Left lobe of liver (tissue), 2 donors: ENCODE results near the gene TMEM132A. TPM values are rescaled to one million over a fixed set of nuclear protein-coding genes. Genes with fewer than 3 reads are reported as not detected.
"Not testable (repeated sequence)": the region's sequence is repeated elsewhere in the genome, so short reads cannot be mapped to it uniquely, and the experiment has no call there.

Source experiments
- ATAC-seq: fragments of 200-7000 bp; cut with Tn5 transposase; one replicate; pipeline ENCODE4 v1.9.1; 2020; ENCODE audit warnings: mild to moderate bottlenecking, moderate library complexity
- DNase-seq: peaks from one replicate; pipeline ENCODE4 v3.0.0-alpha.2; 2020; ENCODE audit warnings: low spot score
- total RNA-seq: library from RNA; stranded (reverse); gene quantifications from one replicate; pipeline ENCODE4 v1.2.1, GENCODE V29; 2021
- donor health status: DM: no; HTN: no; CAD: no; lungs with moderate emphysema.
- donor health status: DM: no; HTN: yes; CAD: no.

The TMEM132A gene
- total RNA-seq, 1 donor from 2014 or later = 2.1 TPM

- ATAC-seq (peak; percentile 63), DNase-seq (no peak)
Measured at GRCh38 chr11:60905551-60906113, 18.6 kb upstream of the TMEM132A start.

- ATAC-seq (peak; percentile 95), DNase-seq (peak; percentile 98)
Measured at GRCh38 chr11:60906132-60906972, 17.9 kb upstream of the TMEM132A start, which contains the start of gene PRPF19. TSS of gene PRPF19 (minus strand) at chr11:60906585. CDS start at chr11:60906382, 203 bp downstream.

- no peak for DNase-seq
- ATAC-seq = no peak
Measured at GRCh38 chr11:60908803-60909202, 15.5 kb upstream of the TMEM132A start.

GRCh38 chr11:60909680-60910280 lies 14.5 kb upstream of the TMEM132A start:
- not testable (repeated sequence) for ATAC-seq, DNase-seq

GRCh38 chr11:60910281-60910687 lies 14.0 kb upstream of the TMEM132A start:
- DNase-seq (no peak), ATAC-seq (no peak)

GRCh38 chr11:60910711-60911380 lies 13.4 kb upstream of the TMEM132A start:
- ATAC-seq = no peak
- DNase-seq = no peak

GRCh38 chr11:60912223-60912850 lies 11.9 kb upstream of the TMEM132A start:
- ATAC-seq (no peak), DNase-seq (no peak)

- no peak for DNase-seq
- no peak for ATAC-seq
Measured at GRCh38 chr11:60912851-60913528, 11.3 kb upstream of the TMEM132A start.

GRCh38 chr11:60913793-60914632 lies 10.2 kb upstream of the TMEM132A start, which contains the start of gene TMEM109:
TSS of gene TMEM109 (plus strand) at chr11:60914158. CDS start at chr11:60919694, 5,536 bp downstream.
- ATAC-seq (peak; percentile 88), DNase-seq (peak; percentile 92)

- ATAC-seq (peak; percentile 49), DNase-seq (no peak)
Measured at GRCh38 chr11:60914633-60915247, 9.5 kb upstream of the TMEM132A start.

GRCh38 chr11:60915248-60915914 lies 8.9 kb upstream of the TMEM132A start:
- DNase-seq (no peak), ATAC-seq (no peak)

- no peak for ATAC-seq
- DNase-seq = no peak
Measured at GRCh38 chr11:60916669-60917206, 7.5 kb upstream of the TMEM132A start.

GRCh38 chr11:60917267-60917666 lies 7.0 kb upstream of the TMEM132A start:
- DNase-seq (no peak), ATAC-seq (no peak)

GRCh38 chr11:60918251-60918938 lies 5.9 kb upstream of the TMEM132A start:
- ATAC-seq (no peak), DNase-seq (no peak)

GRCh38 chr11:60918939-60919265 lies 5.4 kb upstream of the TMEM132A start:
- no peak for ATAC-seq
- DNase-seq = no peak

GRCh38 chr11:60919320-60919719 lies 4.9 kb upstream of the TMEM132A start:
- DNase-seq = no peak
- ATAC-seq = no peak

- DNase-seq = no peak
- ATAC-seq = no peak
Measured at GRCh38 chr11:60919956-60920355, 4.3 kb upstream of the TMEM132A start.
